D721Med (cell line): ENCODE data around the gene SNAI3.

ENCODE experiments used
- DNase-seq: peaks from one replicate; pipeline ENCODE4 v3.0.0; 2011; ENCODE audit warnings: low spot score; ENCODE audit not compliant: insufficient read length
- FAIRE-seq: peaks from 2 replicates; lab custom pipeline; 2011; peaks lifted over from hg19 to GRCh38; lab: Jason Lieb, UNC
- CTCF ChIP-seq: IDR thresholded peaks from 2 replicates; pipeline ENCODE4 v1.5.1; 2012; ENCODE audit warnings: mild to moderate bottlenecking, control low read depth; ENCODE audit not compliant: insufficient read depth; ENCODE audit errors: missing control alignments

Gene SNAI3

GRCh38 chr16:88634141-88634993, 51.9 kb downstream of the SNAI3 start:
- TF ChIP-seq CTCF: no peak
- FAIRE-seq: no peak
- DNase-seq: no peak

DNA sequence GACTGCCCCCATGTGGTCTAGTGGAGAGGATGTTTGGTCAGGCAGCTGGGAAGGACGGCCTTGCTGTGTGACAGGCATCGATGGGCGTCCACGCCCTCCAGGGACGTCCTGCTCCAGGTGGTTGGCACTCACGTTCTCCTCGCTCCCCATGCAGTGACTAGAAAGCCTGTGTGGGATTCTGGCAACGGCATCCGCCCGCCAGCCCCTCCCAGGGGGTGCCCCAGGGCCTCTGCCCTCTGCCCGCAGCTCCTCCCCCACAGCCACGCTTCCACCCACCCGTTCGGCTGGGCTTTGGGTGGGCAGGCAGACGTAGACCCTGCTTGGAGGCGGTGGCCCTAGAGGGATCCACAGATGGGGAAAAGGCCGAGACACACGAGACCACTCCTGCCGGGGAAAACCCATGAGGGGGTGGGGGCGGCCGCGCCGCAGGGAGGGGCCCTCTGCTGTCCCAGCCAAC, 52.6 kb downstream of the SNAI3 start:
- FAIRE-seq: no peak
- no peak for DNase-seq
- TF ChIP-seq CTCF: no peak

GRCh38 chr16:88632587-88632930, 53.7 kb downstream of the SNAI3 start:
- DNase-seq (no peak), FAIRE-seq (no peak)
- no peak for TF ChIP-seq CTCF

GRCh38 chr16:88631920-88632586, 54.3 kb downstream of the SNAI3 start:
- DNase-seq (no peak), FAIRE-seq (no peak)
- TF ChIP-seq CTCF: no peak

- FAIRE-seq: no peak
- TF ChIP-seq CTCF: no peak
- no peak for DNase-seq
Measured at GRCh38 chr16:88631384-88631783, 54.9 kb downstream of the SNAI3 start.

DNA sequence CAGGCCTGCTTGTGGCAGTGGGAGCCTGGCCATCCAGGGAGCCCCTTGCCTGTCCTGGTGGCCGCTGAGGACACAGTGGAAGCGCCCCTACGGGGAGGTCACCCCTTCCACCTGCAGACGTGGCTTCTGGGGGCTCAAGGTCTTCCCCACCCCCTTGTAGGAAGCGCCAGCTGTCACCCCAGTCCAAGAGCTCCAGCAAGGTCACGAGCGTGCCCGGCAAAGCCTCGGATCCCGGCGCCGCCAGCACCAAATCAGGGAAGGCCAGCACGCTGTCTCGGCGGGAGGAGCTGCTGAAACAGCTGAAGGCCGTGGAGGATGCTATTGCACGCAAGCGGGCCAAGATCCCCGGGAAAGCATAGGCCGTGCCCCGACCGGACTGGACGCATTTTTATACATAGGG, 55.4 kb downstream of the SNAI3 start:
- FAIRE-seq (no peak), DNase-seq (no peak)
- no peak for TF ChIP-seq CTCF

DNA sequence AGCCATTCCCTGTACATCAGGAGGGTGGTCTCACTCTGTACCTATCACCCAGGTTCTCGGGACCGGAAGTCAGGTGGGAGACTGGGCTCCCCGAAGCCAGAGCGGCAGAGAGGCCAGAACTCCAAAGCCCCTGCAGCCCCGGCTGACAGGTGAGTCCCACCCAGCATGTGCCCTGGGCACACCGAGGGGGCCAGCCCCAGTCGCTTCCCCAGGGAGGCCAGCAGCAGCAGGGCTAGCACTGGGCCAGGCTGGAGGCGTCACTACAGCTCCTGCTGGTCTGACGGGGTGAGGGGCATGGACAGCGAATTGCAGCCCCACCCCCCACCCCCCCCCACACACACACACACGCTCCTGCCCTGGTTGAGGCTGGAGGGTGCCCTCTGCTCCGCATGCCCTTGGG, 55.9 kb downstream of the SNAI3 start:
- FAIRE-seq (no peak), DNase-seq (no peak)
- TF ChIP-seq CTCF: no peak
